ENCODE data around the gene CDH23. TPM values are rescaled to one million over a fixed set of nuclear protein-coding genes. Genes with fewer than 3 reads are reported as not detected.

The CDH23 gene
- total and polyA plus RNA-seq, 9 of the 15 experiments (the other 6 are each of a cell fraction or from before 2014, with no cell fraction given): 0.18 to 1.2 (median 0.47) TPM

DNA sequence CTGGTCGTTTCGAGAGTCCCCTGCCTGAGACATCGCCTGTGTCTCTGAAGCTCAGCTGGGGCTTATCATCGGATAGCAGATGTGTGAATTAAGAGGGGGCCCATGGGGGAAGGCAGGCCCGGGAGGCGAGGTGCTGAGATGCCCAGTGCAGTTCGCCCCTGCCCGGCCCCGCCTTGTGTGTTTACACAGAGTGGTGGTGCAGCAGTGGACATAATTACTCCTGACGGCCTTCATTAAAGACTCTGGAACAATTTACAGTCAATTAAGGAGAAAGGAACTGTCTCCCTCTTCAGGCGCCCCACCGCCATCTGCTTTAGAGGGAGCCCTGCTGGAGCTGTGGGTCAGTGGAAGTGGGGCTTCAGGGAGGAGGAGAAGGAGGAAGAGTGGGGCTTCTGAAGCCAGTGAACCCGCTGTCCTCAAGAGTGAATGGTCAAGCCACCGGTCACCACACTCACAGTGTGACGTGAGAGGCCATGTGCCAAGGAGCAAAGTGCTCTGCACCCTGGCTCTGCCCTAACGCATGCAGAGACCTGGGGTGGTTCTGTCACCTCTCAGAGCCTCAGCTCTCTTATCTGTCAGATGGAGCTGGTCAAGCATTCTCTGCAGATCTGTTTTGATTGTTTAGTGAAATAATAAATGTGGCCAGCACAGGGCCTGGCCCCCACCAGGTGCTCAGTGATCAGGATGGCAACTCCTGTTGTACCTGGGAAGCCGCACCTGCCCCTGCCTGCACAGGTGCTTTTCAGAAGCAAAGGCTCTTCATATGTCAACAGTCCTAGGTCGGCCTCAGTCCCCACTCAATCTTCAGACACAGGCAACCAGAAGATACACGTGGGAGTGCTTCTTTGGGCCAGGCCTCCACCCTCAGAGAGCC is 65.6 kb downstream of the CDH23 start:
- in situ Hi-C loops (cut with MboI): no loop called here
- no peaks in the 10 kb centered on the region for H3K9me3 ChIP-seq (replicated peaks; ENCODE audit: control insufficient read depth, insufficient read depth, low read depth, low read length)
- WGBS (ENCODE audit: insufficient coverage, low coverage, missing lambda C conversion rate): 3% methylated on average over 19 of the region's 19 CpGs
- CTCF ChIA-PET (ENCODE audit: low intra/inter-chr PET ratio): no interaction called here
- FAIRE-seq (no peak), DNase-seq (ENCODE audit: extremely low read depth in 1 of 4, low spot score in 3 of 4) (no peak), ATAC-seq (peak; percentile 42)
- POLR2A ChIA-PET: interaction anchor here (0.5 kb wide), 1 partner anchor 76 kb away, joined by 4 read pairs; no protein-coding TSS in a partner anchor
- H3K9me1 ChIP-seq (ENCODE audit: control insufficient read depth, insufficient read depth, low read length): no peaks in the 10 kb centered on the region
- H3K27ac ChIP-seq (ENCODE audit: extremely low read depth, low read depth, low read length): no peak overlapping the region
- H3K4me1 ChIP-seq (replicated peaks in 1 of 2; ENCODE audit: control insufficient read depth in 2 of 2, insufficient read depth in 2 of 2, low read length in 2 of 2): peaks cover 0 to 7% of the 10 kb centered on the region in 2 experiments; a peak in 2 of 5 replicates
- no peaks in the 10 kb centered on the region for H3K36me3 ChIP-seq (ENCODE audit: control insufficient read depth, insufficient read depth, low read length)
- H3K4me2 ChIP-seq (ENCODE audit: insufficient read depth, low read length): no peak overlapping the region
- H3K27me3 ChIP-seq (ENCODE audit: control insufficient read depth in 2 of 2, insufficient read depth in 2 of 2, low read length in 2 of 2): peaks cover 60 to 85% of the 10 kb centered on the region in 2 experiments
- intact Hi-C loops (cut with micrococcal nuclease): no loop called here
- no peak overlapping the region for H3K4me3 ChIP-seq
- H3K79me2 ChIP-seq (ENCODE audit: control insufficient read depth, insufficient read depth, low read length): no peaks in the 10 kb centered on the region
- H3K9ac ChIP-seq (ENCODE audit: insufficient read depth in 1 of 2, low read depth in 2 of 2, low read length in 2 of 2): peak overlapping the region in 1 of 2 experiments; percentile 14; a peak in 2 of 4 replicates
- BruUV-seq (replicated peaks): no TSS peak
- H2AFZ ChIP-seq (ENCODE audit: low read depth, low read length): no peak overlapping the region
- H4K20me1 ChIP-seq (replicated peaks; ENCODE audit: control insufficient read depth, insufficient read depth, low read length): peaks cover 7% of the 10 kb centered on the region
- TF ChIP-seq FOXP1 (CRISPR knock-in tag; IDR thresholded peaks at IDR 0.05) (no peak), EHMT2 (IDR thresholded peaks at IDR 0.05) (no peak), SMARCC2 (IDR thresholded peaks at IDR 0.05; ENCODE audit: low read depth) (no peak), ZNF764 (CRISPR knock-in tag; IDR thresholded peaks at IDR 0.05; ENCODE audit: low read depth) (no peak), RBM15 (IDR thresholded peaks at IDR 0.05; ENCODE audit: insufficient read depth, low read length) (no peak), CBFA2T3 (IDR thresholded peaks at IDR 0.05) (peak; percentile 12; the same call in 1 of the 2 replicates), KHSRP (IDR thresholded peaks at IDR 0.05) (no peak)
- TF ChIP-seq, protein P1, sequence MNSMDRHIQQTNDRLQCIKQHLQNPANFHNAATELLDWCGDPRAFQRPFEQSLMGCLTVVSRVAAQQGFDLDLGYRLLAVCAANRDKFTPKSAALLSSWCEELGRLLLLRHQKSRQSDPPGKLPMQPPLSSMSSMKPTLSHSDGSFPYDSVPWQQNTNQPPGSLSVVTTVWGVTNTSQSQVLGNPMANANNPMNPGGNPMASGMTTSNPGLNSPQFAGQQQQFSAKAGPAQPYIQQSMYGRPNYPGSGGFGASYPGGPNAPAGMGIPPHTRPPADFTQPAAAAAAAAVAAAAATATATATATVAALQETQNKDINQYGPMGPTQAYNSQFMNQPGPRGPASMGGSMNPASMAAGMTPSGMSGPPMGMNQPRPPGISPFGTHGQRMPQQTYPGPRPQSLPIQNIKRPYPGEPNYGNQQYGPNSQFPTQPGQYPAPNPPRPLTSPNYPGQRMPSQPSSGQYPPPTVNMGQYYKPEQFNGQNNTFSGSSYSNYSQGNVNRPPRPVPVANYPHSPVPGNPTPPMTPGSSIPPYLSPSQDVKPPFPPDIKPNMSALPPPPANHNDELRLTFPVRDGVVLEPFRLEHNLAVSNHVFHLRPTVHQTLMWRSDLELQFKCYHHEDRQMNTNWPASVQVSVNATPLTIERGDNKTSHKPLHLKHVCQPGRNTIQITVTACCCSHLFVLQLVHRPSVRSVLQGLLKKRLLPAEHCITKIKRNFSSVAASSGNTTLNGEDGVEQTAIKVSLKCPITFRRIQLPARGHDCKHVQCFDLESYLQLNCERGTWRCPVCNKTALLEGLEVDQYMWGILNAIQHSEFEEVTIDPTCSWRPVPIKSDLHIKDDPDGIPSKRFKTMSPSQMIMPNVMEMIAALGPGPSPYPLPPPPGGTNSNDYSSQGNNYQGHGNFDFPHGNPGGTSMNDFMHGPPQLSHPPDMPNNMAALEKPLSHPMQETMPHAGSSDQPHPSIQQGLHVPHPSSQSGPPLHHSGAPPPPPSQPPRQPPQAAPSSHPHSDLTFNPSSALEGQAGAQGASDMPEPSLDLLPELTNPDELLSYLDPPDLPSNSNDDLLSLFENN (IDR thresholded peaks at IDR 0.05; ENCODE audit: low read depth in 2 of 2, low read length in 2 of 2): no peak
- TF ChIP-seq, protein P2, sequence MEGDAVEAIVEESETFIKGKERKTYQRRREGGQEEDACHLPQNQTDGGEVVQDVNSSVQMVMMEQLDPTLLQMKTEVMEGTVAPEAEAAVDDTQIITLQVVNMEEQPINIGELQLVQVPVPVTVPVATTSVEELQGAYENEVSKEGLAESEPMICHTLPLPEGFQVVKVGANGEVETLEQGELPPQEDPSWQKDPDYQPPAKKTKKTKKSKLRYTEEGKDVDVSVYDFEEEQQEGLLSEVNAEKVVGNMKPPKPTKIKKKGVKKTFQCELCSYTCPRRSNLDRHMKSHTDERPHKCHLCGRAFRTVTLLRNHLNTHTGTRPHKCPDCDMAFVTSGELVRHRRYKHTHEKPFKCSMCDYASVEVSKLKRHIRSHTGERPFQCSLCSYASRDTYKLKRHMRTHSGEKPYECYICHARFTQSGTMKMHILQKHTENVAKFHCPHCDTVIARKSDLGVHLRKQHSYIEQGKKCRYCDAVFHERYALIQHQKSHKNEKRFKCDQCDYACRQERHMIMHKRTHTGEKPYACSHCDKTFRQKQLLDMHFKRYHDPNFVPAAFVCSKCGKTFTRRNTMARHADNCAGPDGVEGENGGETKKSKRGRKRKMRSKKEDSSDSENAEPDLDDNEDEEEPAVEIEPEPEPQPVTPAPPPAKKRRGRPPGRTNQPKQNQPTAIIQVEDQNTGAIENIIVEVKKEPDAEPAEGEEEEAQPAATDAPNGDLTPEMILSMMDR (IDR thresholded peaks at IDR 0.05 in 2 of 3, conservative IDR thresholded peaks at IDR 0.05 in 1 of 3; ENCODE audit: insufficient read depth in 2 of 3, low read depth in 1 of 3, low read length in 3 of 3): peak; percentile 25 to 35 (median 28); a peak in 4 of 6 replicates
- TF ChIP-seq, protein P3, sequence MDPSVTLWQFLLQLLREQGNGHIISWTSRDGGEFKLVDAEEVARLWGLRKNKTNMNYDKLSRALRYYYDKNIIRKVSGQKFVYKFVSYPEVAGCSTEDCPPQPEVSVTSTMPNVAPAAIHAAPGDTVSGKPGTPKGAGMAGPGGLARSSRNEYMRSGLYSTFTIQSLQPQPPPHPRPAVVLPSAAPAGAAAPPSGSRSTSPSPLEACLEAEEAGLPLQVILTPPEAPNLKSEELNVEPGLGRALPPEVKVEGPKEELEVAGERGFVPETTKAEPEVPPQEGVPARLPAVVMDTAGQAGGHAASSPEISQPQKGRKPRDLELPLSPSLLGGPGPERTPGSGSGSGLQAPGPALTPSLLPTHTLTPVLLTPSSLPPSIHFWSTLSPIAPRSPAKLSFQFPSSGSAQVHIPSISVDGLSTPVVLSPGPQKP (CRISPR knock-in tag; IDR thresholded peaks at IDR 0.05): no peak
- TF ChIP-seq, protein P4, sequence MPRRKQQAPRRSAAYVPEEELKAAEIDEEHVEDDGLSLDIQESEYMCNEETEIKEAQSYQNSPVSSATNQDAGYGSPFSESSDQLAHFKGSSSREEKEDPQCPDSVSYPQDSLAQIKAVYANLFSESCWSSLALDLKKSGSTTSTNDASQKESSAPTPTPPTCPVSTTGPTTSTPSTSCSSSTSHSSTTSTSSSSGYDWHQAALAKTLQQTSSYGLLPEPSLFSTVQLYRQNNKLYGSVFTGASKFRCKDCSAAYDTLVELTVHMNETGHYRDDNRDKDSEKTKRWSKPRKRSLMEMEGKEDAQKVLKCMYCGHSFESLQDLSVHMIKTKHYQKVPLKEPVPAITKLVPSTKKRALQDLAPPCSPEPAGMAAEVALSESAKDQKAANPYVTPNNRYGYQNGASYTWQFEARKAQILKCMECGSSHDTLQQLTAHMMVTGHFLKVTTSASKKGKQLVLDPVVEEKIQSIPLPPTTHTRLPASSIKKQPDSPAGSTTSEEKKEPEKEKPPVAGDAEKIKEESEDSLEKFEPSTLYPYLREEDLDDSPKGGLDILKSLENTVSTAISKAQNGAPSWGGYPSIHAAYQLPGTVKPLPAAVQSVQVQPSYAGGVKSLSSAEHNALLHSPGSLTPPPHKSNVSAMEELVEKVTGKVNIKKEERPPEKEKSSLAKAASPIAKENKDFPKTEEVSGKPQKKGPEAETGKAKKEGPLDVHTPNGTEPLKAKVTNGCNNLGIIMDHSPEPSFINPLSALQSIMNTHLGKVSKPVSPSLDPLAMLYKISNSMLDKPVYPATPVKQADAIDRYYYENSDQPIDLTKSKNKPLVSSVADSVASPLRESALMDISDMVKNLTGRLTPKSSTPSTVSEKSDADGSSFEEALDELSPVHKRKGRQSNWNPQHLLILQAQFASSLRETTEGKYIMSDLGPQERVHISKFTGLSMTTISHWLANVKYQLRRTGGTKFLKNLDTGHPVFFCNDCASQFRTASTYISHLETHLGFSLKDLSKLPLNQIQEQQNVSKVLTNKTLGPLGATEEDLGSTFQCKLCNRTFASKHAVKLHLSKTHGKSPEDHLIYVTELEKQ (CRISPR knock-in tag; IDR thresholded peaks at IDR 0.05): no peak
